ENCODE measurements around the gene CLCN3.

DNA sequence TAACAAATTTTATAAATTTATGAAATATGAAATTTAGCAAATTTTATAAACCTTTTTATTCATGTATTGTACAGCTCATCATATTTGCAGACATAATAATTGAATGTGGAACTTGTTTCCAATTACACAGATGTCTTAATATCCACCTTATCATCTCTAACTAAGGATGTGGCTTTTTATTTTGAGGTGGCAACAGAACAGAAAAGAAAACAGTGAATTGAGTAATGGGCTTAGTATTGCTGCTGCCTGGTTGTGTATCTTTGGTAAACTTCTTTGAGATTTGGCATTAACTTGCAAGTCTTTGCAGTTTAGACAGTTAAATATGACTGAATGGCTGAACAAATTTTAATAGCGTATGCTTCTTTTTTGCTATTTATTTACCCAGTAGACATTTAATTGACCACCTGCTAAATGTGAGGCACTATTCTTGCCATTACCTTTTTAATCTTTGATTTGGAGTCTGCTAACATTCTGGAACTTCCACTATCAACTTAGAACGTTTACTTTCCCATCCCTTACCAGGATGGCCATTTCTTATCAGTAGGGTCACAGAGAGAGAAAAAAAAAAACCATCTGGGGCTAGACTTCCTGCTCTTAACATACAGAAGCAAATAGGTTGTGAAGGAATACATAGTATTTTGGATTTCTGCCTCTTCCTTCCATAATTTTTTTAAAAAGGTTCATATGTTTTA is 44.8 kb downstream of the CLCN3 start:
- no peak for TF ChIP-seq POLR2A (IDR thresholded peaks at IDR 0.05)
- TF ChIP-seq, protein P1, sequence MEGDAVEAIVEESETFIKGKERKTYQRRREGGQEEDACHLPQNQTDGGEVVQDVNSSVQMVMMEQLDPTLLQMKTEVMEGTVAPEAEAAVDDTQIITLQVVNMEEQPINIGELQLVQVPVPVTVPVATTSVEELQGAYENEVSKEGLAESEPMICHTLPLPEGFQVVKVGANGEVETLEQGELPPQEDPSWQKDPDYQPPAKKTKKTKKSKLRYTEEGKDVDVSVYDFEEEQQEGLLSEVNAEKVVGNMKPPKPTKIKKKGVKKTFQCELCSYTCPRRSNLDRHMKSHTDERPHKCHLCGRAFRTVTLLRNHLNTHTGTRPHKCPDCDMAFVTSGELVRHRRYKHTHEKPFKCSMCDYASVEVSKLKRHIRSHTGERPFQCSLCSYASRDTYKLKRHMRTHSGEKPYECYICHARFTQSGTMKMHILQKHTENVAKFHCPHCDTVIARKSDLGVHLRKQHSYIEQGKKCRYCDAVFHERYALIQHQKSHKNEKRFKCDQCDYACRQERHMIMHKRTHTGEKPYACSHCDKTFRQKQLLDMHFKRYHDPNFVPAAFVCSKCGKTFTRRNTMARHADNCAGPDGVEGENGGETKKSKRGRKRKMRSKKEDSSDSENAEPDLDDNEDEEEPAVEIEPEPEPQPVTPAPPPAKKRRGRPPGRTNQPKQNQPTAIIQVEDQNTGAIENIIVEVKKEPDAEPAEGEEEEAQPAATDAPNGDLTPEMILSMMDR (IDR thresholded peaks at IDR 0.05) = no peak
